ENCODE results near the gene C9orf50.
"Not testable (repeated sequence)": the region's sequence is repeated elsewhere in the genome, so short reads cannot be mapped to it uniquely, and the experiment has no call there.

Gene C9orf50, protein sequence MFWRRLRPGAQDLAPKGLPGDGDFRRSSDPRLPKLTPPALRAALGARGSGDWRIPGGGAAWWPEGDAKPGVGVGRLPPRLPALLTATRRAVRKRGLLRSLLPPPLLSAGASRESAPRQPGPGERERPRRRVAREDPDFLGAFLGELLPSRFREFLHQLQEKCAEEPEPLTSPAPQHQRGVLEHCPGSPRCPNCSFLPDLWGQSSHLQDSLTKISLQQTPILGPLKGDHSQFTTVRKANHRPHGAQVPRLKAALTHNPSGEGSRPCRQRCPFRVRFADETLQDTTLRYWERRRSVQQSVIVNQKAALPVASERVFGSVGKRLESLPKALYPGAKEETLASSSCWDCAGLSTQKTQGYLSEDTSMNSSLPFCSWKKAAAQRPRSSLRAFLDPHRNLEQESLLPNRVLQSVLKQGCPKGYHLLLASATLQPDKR

DNA sequence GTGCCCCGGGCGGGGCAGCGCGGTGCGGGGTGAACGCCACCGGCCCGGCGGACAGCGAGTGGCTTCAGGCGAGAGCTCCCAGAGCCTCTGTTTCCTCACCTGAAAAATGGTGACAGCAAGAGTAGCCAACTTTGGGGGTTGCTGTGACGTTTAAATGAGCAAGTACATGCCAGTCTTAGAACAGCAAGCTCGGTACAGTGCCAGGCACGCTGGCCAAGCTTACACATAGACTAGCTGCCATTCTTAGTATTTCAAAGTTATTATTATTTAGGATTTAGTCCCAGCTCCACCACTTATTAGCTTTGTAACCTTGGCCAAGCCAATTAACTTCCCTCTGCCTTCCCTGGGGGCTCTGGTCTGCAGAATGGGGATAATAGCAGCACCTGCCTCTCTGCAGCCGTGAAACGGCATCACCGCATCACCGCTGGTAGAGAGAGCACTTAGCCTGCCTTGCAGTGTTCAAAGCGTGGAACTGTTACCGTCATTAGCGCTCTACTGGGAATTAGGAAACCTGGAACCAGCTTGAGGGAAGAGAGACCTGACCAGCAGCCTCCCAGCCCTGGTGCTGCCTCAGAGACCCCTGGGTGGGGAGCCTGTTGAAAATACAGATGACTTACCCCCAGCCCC is at the start of gene C9orf50:
Gene C9orf50, minus strand, starts transcription at position 433 of the 627 bp plus-strand sequence. CDS start 527 bp downstream, outside the sequence.
- no peak for DNase-seq (ENCODE audit: low spot score)

DNA sequence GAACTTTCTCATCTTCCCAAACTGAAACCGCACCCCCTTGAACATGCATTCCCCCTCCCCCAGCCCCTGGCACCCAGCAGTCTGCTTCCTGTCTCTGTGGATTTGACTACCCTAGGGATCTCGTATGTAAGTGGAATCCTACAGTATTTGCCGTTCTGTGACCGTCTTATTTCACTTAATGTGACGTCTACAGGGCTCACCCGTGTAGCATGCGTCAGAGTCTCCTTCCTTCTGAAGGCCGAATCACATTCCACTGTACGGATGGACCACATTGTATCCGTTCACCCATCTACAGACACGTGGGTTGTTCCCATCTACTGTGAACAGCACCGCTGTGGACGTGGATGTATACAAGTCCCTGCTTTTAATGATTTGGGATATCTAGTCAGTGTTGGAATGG is 49.0 kb upstream of the C9orf50 start:
- DNase-seq (ENCODE audit: low spot score): no peak

DNA sequence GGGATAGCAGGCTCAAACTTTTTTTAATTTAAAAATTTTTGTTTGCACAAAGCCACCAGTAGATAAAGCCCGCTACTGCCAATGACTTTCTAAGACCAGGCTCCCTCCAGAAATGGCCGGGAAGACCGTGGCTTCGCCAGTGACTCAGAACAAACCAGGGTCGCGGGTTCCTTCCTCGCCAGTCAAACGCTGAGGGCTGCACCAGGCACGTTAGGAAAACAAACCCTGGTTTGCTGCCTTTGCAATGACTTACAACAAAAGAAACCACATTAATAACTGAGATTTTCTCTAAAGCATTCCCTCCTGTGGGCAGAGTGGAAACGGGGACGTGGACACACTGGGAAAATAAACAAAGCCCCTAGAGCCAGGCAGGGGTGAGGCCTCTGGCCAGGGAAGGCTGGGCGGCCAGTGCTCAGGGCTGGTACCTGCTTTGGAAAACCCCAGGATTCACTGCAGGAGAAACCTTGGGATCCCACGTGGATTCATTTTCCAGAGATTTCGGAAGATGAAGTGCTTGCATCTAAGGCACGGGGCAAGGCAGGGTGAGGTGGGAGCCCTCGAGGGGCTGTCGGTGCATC is 48.3 kb upstream of the C9orf50 start:
- DNase-seq (ENCODE audit: low spot score): no peak

DNA sequence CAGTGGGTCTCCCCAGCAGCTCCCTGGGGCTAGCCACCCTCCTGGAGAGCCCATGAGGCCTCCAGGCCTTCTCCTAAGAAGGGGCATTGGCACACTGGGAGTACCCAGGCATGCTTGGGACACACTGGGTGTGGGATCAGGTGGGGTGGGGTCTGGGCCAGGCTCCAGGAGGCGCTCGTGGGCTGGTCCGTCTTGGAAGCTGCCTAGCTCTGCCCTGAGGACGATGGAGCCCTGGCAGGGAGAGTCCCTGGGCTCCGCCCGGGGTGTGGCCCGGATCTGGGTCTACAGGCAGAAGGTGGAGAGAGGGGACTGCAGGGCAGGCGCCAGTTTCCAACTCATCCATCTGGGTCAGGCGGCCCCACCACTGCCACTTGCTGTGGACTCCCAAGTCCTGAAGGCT is 46.9 kb upstream of the C9orf50 start:
- no peak for DNase-seq (ENCODE audit: low spot score)

DNA sequence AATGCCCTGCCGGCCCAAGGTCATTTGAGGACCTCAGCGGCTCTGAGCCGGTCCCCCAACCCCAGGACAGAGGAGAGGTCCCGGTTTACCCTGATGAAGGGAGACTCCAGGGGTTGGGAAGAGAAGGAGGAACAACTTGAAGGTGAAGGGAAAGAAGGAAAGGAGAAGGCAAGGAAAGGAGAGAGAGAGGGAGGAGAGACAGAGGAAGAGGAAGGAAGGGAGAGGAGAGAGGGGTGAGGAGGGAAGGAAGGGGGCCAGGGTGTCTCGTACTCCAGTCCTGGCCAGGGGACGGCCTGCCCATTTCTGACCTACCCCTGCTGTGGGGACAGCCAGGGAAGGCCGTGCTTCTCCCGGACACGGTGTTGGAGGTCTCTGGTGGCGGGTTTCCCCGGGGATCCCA is 46.5 kb upstream of the C9orf50 start:
- no peak for DNase-seq (ENCODE audit: low spot score)

DNA sequence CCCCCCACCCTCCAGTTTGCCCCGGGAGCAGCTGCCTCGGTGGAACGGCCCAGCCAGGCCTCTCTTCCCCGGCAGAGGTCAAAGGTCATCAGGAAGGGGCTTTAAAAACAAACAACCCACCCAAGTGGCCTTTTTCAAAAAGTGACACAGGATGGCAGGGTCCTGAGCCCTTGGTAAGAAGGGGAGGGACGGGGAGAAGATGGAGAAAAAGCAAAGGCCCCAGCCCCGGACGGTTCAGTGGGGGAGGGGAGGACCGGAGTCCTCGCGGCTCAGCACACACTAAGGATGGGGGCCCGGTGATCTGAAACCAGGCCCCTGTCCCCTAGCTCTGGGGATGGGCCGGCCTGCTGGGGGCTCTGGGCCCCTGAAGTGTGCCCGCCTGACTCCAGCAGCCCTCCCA is 45.7 kb upstream of the C9orf50 start:
- no peak for DNase-seq (ENCODE audit: low spot score)

DNA sequence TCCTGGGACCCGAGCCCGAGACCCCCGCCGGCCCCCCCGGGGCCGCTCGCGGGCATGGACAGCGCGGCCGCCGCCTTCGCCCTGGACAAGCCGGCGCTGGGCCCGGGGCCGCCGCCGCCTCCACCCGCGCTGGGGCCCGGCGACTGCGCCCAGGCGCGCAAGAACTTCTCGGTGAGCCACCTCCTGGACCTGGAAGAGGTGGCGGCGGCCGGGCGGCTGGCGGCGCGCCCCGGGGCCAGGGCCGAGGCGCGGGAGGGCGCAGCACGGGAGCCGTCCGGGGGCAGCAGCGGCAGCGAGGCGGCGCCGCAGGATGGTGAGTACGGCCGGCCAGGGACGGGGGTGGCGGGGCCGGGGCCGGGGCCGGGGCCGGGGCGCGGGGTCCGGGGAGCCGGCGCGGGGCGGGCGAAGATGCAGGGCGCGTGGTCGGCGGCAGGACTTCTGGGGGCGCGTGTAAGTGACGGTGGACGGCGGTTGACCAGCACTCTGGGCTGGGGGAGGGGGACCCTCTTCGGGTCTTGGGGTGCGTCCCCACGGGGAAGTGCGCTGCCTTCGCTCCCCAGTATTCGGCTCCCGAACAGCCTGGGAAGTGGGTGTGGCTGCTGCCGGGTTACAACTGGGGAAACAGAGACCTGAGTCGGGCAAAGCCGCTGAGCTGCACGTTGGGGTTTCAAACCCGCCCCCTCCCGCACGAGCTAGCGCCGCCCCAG is 45.1 kb upstream of the C9orf50 start:
- DNase-seq (ENCODE audit: low spot score): no peak

DNA sequence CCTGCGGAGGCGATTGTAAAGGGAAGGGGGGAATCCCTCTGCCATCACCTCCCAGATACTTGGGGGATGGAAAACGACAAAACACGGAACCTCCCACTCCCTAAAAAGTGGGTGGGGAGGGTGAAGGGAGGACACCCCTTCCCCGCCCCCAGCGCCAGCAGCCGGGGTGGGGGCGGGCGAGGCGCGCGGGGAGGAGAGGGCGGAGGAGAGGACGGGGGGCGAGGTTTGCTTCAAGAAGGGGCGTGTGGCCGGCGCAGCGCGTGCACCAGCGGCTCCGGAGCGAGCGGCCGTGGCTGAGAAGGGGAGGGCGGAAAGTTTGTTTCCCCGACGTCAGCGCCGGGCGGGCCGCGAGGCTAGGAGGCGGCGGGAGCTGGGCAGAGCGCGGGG is 44.5 kb upstream of the C9orf50 start, which contains the start of gene PRRX2:
Gene PRRX2, plus strand, starts transcription at position 259 of the 387 bp plus-strand sequence. CDS start 221 bp downstream, outside the sequence.
- no peak for DNase-seq (ENCODE audit: low spot score)

DNA sequence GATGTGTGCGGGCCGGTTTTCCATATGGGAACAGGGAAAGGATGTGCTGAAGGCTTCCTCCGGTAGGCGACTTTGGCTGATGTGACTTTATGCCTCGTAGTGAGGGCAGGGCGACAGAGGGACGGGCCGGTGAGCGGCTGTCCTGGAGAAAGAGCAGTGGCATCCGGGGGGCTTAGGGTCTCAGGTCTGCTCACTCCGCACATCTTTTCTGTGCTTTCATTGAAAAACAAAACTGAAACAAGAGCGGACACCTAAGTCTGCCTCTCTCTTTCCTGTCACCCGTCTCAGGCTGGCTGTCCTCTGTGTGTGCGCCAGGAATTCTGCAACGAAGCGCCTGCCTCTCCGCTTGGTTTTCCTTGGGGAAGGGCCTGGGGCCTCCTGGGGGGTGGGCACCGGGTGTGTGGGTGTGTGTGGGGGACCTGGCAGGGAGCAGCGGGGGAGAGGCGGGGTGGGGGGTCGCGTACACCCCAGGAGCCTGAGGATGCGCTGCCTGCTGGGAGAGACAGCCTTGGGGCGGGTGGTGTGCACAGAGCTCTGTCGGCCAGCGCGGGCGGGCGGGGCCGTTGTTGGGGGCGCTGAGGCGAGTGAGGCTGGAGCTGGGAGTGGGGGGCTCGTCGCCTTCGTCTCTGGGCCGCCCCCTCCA is 44.0 kb upstream of the C9orf50 start:
- DNase-seq (ENCODE audit: low spot score): no peak

DNA sequence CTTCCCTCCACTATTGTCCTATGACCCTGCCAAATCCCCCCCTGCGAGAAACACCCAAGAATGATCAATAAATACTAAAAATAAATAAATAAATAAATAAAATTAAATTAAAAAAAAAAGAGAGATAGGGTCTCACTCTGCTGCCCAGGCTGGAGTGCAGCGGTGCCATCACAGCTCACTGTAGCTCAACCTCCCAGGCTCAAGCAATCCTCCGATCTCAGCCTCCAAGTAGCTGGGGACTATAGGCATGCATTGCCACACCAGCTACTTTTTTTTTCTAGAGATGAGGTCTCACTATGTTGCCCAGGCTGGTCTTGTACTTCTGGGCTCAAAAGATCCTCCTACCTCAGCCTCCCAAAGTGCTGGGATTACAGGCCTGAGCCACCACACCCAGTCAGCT is 41.3 kb upstream of the C9orf50 start:
- DNase-seq (ENCODE audit: low spot score): not testable (repeated sequence)

DNA sequence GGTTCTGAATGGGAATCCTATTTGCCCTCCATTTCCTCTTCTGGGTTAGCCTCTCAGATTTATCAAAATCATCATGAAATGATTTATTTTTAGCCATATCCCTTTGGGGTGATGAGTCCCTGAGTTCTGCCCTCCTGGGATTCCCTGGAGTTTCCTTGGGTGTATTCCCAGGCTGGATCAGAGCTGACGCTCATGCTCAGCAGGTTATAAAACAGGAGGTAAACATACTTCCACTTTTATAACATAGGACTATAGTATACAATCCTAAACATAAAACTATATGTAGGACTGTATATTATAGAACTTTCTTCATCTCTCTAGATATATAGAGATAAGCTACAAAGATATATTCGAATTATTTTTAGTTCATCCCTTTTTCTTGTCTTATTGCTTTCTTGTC is 40.1 kb upstream of the C9orf50 start:
- DNase-seq (ENCODE audit: low spot score): no peak

DNA sequence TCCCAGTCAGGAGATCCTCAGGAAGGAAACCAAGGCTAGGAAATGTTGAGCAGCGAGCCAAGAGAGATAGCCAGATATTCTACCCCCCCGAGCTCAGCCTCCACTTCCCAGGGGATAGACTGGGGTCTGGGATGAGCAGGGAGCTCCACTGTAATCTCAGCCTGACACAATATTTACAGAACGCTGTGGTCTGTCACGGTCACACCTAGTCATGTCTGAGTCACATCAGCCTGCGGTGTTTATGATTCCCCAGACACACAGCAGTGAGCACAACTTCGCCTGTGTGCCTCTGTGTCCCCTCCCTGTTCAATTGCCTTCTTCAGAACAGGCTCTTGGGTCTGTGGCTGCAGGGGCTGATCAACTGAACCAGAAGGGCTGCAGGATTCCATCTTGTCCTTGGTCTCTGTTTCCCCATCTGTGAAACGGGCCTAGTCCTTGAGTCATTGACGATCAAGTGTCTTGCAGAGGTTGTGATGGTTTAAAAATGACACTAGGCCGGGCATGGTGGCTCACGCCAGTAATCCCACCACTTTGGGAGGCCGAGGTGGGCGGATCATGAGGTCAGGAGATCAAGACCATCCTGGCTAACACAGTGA is 36.0 kb upstream of the C9orf50 start:
- no peak for DNase-seq (ENCODE audit: low spot score)

DNA sequence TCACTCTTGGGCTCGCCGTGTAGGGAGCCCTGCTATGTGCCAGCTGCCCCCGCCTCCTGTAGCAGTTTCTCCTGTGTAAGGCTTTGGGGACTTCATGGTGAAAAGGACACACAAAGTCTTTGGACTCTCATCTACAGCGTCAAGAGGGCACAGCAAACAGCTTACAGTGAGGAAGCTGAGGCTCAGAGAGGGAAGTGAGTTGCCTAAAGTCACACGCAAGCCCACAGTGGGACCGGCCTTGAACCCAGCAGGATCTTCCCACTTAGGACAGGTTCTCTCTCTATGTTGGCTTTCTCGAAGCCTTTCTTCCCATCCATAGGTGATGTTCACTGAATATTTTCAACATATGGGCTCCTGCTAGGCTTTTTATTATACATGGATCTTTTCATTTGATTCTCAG is 34.8 kb upstream of the C9orf50 start:
- no peak for DNase-seq (ENCODE audit: low spot score)

DNA sequence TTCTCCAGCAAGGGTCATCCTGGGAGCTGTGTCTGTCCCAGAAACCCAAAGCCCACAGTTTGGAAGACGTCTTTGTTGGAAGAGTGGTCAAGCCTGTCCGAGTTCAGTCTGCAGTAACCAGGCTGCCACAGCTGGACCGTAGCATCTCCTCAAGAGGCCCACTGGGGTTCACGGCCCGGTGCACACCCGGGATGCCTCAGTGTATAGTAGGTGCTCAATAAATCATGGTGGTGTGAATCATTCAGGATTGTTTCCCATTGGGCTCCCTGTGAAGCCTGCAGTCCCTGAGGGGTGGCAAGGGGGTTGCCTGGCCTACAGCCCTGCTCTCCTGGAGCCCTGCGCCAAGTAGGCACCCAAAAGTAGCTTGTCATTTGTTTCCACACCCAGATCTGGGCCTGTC is 34.3 kb upstream of the C9orf50 start:
- DNase-seq (ENCODE audit: low spot score): no peak

DNA sequence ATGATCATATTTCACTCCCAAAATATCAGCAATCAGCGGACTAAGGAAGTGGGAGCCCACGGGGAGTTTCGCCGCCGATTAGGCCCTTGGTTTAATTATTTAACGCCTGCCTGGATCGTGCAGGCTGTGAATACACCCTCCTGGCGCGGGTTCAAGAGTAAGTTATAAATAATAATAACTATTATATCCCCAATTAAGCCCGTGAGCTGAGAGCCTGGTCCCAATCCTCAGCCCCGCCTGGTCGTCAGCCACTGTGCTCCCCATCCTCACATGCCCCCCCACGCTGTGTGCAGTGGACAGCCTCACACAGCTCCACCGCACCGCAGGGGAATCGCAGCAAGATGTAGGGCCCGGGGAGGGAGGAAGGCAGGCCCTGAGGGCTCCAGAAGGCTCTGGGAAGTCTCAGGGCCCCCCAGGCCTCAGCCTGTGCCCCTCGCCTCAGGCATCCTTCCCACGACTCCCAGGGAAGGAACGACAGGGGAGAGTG is 33.7 kb upstream of the C9orf50 start:
- no peak for DNase-seq (ENCODE audit: low spot score)

DNA sequence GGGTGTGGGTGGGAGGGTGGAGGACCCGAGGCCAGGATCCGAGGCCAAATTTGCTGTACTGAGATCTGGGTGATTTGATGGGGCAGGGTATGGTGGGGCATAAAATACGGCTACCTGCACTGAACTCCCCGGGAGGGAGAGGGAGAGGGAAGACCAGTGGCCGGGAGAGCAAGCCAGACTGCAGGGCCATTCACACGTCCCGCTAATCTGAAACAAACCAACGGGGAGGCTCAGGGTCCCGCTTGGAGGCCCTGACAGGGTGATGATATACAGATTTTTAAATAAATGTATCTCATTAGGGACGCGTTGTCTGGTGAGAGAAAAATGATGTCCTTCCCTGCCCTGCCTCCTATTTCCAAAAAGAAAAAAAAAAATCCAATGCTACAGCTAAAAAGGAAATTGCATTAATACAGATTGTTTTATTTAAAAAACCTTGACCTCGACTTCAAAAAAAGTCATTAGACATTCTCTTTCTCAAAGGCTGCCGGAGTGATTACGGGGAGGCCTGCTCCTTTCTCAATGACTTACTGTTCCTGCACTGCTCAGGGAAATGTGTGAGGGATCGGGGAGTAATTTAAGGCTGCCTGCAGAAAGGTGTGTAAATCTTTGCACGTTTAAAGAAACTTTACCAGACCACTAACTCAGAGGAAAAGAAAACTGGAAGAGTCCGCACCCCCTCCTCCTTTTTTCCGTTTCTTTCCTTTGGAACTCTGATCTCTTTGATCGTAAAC is 33.1 kb upstream of the C9orf50 start:
- DNase-seq (ENCODE audit: low spot score): no peak

DNA sequence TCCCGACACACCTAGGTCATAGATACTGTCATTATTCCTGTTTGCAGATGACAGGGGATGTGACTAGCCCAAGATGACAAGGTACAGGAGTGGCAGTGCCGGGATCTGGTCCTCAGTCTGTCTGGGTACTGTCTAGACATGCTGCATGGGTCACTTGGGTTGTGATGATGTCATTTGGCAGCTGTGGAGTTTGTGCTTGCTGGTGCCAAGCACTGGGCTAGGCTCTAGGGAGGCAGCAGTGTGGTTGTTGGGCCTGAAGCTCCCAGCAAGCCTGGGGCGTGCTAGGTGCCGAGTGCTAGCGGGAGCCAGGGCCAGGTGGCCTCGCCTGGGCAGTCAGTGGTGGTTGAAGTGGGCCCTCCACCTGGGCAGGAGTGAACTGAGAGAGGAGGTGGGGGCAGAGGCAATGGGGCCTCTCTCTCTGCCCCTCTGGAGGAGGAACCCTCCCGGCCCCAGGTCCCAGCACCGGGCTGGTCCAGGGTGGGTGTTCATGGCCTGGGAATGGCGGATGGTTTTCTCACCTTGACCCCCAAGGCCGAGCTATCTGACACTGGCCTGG is 29.9 kb upstream of the C9orf50 start:
- DNase-seq (ENCODE audit: low spot score): no peak

DNA sequence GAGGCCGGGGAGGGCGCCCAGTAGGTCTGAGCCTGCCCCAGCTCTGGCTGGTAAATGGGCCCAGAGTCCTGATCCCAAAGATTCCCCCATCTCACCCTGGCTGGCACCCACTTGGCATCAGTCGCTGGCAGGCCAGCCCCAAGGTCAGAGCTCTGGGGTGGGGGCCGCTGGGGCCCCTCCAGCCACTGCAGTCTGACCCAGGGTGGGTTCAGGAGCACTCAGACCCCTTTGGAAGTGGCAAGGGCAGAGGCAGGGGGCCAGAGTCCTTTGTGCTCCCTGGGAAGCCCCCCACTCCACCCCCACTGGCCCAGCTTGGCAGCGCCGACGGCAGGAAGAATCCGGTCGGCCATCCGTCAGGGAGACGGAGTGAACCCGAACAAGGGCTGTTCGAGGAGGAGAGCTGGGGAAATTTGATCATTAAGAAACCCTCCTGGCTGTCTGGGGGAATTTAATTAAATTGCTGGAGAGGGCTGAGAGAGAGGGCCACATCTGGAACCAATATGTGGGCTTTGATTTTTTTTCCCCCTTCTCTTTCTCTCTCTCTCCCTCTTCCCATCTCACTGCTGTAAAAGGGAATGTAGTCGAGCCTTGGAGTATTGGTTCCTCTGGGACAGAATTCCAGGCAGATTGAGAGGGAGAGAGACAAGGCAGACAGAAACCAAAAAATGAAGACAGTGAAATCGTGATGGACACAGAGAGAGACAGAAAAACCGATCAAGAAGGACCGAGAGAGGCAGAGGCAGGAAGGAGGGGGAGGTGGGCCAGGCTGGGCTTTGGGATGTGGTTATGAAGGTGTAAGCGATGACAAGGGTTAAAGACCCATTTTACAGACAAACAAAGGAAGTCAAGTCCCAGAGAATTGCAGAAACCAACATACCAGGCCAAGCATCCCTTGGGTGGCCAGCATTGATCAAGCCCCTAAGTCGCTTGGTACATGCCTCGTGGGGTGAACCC is 29.1 kb upstream of the C9orf50 start:
- no peak for DNase-seq (ENCODE audit: low spot score)

DNA sequence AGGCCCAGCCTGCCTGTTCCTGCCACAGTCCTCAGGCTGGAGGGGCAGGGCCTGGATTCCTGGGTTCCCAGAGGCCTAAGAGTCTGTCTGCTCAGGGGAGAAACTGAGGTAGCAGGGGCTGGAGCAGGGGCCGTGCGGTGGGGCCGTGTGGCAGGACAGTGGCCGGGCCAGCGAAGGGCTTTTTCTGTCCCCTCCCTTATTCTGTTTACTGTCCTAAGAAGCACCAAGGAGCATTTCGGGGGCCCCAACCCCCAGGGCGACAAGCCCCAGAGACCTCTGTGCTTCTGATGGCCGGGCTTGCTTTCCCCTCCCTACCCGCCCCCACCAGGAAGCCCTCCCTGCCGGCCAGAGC is 27.8 kb upstream of the C9orf50 start:
- no peak for DNase-seq (ENCODE audit: low spot score)
